Pons (tissue), 1 donor: ENCODE results near the gene TBC1D32.
"Not testable (repeated sequence)": the region's sequence is repeated elsewhere in the genome, so short reads cannot be mapped to it uniquely, and the experiment has no call there.

ENCODE experiments used
- DNase-seq: peaks from one replicate; pipeline ENCODE4 v3.0.0-alpha.2; 2016; ENCODE audit warnings: low spot score

Gene TBC1D32

DNA sequence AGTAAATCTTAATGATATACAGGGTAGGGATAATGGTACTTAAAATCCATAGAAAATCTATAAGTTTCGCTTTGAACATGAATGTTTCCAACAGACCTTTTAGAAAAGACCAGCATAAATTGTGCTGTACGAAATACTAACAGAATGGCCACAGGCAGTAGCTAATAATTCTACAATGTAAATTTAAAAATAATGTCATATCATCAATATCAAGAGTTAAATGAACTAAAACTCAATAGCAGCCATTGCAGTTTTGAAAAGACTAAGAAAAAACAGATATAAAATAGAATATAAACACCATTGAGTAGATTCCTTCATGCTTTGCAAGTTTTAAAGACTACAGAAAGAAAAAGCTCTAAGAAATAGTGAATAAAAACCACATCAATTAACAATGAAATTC lies 14.7 kb downstream of the TBC1D32 start:
- no peak for DNase-seq

DNA sequence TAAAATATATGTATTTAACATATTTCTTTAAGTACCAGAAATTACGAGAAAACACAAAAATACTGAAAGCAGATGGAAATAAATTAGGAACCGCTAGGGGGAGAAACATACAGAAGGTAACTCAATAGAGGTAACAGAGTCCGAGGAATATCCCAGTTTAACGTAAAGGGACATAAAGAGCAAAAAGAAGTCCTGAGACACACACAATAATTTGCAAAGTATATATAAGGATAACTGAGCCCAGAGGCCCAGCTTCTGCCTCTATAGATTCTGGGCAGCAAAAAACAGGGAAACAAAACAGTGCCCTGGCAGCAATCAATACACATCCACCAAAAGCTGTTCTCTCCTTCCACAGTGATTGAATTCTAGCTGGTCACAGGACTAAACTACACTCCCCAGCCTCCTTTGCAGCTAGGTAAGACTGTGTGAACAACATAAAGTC lies 15.1 kb downstream of the TBC1D32 start:
- DNase-seq: peak; percentile 17

DNA sequence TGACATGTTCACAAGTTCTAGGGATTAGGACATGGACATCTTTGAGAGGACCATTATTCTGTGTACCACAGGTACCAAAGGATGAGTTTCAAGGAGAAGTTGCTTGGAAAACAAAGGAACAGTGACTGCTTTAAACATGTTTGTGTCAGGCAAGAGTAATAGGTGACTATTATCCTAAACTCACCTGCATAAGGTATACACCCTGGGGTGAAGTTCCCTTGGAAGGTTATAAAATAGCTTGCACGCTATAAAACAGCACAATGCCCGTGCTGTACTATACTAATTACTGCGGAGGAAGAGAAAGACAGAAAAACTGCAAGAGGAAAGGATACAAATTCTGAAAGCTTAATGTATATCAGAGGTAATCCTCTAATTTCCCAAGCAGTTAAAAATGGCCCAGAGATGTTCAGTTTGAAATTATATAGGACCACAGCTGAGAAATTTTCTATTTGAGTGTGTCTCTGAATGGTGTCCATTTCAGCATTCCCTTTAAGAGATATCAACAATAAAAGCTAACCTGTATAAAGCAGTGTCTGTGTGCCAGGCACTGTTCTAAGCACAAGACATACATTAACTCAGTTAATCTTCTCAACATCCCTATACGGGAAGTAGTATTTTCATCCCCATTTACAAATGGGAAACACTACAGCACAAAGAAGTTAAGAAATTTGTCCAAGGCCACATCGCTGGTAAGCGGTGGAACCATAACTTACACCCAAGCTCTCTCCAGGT lies 19.7 kb downstream of the TBC1D32 start:
- no peak for DNase-seq

DNA sequence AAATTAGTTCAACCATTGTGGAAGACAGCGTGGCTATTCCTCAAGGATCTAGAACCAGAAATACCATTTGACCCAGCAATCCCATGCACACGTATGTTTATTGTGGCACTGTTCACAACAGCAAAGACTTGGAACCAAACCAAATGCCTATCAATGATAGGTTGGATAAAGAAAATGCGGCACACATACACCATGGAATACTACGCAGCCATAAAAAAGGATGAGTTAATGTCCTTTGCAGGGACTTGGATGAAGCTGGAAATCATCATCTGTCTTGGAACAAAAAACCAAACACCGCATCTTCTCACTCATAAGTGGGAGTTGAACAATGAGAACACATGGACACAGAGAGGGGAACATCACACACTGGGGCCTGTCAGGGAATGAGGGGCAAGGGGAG lies 22.5 kb downstream of the TBC1D32 start:
- DNase-seq: not testable (repeated sequence)

- DNase-seq: no peak
These were observed 23.8 kb downstream of the TBC1D32 start for GRCh38 chr6:121310495-121310894.

GRCh38 chr6:121309768-121310469 lies 24.4 kb downstream of the TBC1D32 start:
- no peak for DNase-seq

DNA sequence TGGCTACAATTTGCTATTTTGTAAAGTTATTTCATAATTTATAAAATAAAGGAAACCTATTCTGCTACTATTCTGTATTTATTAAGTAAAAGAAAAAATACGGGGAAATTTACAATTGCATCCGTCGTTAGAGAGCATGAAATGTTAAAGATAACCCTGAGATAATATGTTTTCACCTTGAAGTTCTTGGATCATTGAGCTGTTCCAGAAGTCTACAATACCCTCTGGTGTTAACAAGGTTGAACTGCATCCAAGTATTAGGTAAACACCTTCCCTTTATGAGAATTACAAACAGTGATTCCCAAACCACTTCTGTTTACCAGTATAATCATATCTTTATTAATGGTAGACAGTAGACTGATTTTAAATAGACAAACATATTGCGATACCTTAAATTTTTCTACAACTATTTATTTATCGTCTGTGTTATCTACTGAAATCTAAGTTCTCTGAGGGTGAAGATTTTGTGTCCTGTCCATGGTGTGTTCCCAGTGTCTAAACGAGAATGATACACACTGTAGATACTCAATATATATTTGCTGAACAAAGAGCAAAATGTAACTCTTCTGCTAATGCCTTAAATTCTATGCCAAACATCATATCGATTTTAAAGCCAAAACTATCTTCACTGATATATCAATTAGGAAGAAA lies 28.2 kb downstream of the TBC1D32 start:
- peak; percentile 28 for DNase-seq

DNA sequence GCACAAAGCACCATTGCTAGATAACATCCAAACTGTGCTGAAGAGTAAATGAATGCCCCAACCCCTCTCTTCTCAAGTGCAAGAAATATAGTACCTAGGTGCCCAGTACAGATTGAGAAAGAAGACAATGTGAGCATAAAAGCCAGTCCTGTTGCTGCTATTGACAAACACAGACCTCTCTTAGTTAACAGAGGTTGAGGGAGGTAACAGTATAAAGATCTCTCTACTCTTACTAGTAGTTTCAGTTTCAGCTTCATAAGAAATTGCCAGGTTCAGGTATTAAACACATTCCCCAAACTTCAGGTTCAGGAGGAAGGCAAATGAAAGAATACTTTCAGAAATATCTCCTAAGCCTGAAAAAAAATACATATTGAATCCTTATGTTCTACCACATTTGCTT lies 31.4 kb downstream of the TBC1D32 start:
- DNase-seq: no peak

GRCh38 chr6:121301156-121301555 lies 33.1 kb downstream of the TBC1D32 start:
- DNase-seq: not testable (repeated sequence)

GRCh38 chr6:121297694-121298093 lies 36.6 kb downstream of the TBC1D32 start:
- DNase-seq: no peak

DNA sequence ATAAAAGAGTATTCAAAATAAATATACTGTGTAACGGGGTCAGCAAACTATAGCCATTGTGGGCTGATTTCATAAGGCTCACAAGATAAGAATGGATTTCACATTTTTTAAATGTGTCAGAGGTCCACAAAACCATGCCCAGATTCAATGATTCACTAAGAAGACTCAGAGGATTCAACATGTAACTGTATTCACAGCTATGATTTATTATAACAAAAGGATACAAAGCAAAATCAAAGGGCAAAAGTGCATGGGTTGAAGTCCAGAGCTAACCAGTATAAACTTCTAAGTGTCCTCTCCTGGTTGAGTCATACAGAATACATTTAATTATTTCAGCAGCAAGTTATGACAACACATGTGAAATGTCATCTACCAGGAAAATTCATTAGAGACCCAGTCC lies 49.2 kb downstream of the TBC1D32 start:
- no peak for DNase-seq

DNA sequence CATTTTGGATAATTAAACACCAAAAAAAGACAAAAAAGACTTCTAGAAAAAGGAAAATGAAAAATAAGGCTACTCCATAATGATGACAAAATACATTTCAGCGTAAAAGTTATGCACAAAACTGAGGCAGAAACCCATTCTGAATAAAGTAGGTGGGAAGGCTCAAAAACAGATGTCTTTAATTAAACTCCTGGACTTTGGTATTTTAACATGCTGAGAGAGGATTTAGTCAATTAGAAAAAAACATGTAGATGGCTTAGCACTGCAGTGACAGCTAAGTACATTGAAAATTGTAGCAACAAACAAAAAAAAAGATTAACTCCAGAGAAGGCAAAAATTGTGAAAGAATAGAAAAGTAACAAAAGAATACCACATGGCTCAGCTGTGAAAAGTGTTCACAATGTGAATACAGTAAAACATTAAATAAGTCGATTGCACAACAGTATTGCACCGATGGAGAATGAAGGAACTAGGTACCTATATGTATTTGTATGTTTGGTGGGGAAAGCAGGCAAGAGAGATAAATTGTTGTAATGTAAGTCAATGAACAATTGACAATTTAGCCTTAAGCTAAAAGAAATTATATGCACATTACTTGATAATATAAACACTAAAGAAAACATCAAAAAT lies 59.5 kb downstream of the TBC1D32 start:
- DNase-seq: no peak

DNA sequence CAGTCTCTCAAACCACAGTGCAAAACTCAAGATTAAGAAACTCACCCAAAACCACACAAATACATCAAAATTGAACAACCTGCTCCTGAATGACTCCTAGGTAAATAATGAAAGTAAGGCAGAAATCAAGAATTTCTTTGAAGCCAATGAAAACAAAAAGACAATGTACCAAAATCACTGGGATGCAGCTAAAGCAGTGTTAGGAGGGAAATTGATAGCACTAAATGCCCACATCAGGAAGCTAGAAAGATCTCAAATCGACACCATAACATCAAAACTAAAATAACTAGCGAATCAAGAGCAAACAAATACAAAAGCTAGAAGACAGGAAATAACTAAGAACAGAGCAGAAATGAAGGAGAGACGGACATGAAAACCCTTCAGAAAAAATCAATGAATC lies 70.5 kb downstream of the TBC1D32 start:
- no peak for DNase-seq

DNA sequence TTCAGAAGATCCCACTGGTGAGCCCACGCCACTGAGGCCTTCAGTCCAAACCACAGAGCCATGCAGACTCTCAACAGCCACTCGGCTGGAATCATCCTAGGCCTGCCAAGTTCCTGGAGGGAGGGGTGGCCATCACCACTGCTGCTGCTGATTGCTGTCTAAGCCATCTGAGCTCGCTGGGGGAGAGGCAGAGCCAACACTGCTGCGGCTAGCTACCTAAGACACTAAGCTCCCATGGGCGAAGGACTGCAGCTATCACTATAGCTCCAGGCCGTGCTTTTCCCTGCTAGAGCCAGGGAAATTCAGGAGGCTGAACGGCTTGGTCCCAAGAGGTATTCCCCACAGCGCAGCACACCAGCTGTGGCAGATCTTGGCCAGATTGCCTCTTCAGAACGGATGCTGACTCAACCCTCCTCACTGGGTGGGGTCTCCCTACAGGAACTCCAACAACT lies 73.6 kb downstream of the TBC1D32 start:
- DNase-seq: no peak

DNA sequence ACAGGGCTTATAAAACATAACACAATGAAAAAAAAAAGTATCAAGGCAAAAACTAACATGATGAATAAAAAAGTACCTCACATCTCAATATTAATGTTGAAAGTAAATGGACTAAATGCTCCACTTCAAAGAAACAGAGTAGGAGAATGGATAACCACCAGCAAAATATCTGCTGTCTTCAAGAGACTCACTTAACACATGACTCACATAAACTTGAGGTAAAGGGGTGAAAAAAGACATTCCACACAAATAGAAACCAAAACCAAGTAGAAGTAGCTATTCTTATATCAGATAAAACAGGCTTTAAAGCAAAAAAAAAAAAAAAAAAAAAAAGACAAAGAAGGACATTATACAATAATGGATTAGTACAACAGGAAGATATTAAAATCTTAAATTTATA lies 86.9 kb downstream of the TBC1D32 start:
- no peak for DNase-seq

GRCh38 chr6:121242386-121242785 lies 91.9 kb downstream of the TBC1D32 start:
- no peak for DNase-seq

- no peak for DNase-seq
These were observed 96.4 kb downstream of the TBC1D32 start for GRCh38 chr6:121237859-121238258.

DNA sequence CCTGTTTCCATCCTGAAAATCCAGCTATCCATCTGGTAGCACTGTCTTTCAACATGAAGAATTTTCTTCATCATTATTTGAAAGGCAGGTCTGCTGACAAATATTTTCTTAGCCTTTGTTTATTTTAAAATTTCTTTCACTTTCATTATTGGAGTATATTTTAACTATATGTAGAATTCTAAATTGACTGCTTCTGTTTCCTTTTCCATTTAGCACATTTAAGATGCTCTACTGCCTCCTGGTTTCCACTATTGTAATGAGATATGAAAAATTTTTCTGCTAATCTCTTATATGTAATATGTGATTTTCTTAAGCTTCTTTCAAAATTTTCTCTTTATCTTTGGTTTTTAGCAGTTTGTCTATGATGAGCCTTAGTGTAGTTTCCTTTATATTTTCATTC lies 97.3 kb downstream of the TBC1D32 start:
- no peak for DNase-seq

GRCh38 chr6:121235386-121235785 lies 98.9 kb downstream of the TBC1D32 start:
- no peak for DNase-seq

GRCh38 chr6:121223930-121224329 lies 110.3 kb downstream of the TBC1D32 start:
- DNase-seq: no peak

GRCh38 chr6:121223212-121223611 lies 111.1 kb downstream of the TBC1D32 start:
- no peak for DNase-seq

DNA sequence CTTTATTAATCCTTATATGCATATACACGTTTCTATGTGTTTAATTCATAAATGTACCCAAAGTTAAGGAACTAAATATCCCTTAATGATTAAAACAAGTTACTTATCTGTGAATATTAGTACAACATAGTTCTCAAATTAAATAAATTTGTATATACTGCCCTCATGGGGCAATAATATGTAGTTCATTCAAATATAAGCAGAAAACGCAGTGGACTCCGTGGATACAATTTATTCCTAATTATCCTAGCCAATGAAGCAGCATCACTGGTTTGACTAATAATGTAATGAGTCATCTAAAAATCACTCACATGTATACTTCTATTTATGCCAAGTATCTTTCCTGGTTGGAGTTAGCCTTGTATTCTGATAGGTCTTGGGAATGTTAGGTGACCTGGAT lies 111.6 kb downstream of the TBC1D32 start:
- peak; percentile 41 for DNase-seq

- no peak for DNase-seq
These were observed 117.4 kb downstream of the TBC1D32 start for GRCh38 chr6:121216928-121217327.
